ENCODE measurements around the gene LAPTM5.
"Not testable (repeated sequence)": the region's sequence is repeated elsewhere in the genome, so short reads cannot be mapped to it uniquely, and the experiment has no call there.

The LAPTM5 gene

GRCh38 chr1:30771005-30771404 lies 13.4 kb upstream of the LAPTM5 start:
- DNase-seq (ENCODE audit: low read depth in 2 of 2) = no peak

GRCh38 chr1:30770150-30770549 lies 12.6 kb upstream of the LAPTM5 start:
- no peak for DNase-seq (ENCODE audit: low read depth in 2 of 2)

- no peak for DNase-seq (ENCODE audit: low read depth in 2 of 2)
Observed at GRCh38 chr1:30768830-30769718, 11.5 kb upstream of the LAPTM5 start.

GRCh38 chr1:30768159-30768829 lies 10.7 kb upstream of the LAPTM5 start:
- DNase-seq (ENCODE audit: low read depth in 2 of 2) = no peak

- not testable (repeated sequence) for DNase-seq (ENCODE audit: low read depth in 2 of 2)
Observed at GRCh38 chr1:30766948-30767347, 9.4 kb upstream of the LAPTM5 start.

DNA sequence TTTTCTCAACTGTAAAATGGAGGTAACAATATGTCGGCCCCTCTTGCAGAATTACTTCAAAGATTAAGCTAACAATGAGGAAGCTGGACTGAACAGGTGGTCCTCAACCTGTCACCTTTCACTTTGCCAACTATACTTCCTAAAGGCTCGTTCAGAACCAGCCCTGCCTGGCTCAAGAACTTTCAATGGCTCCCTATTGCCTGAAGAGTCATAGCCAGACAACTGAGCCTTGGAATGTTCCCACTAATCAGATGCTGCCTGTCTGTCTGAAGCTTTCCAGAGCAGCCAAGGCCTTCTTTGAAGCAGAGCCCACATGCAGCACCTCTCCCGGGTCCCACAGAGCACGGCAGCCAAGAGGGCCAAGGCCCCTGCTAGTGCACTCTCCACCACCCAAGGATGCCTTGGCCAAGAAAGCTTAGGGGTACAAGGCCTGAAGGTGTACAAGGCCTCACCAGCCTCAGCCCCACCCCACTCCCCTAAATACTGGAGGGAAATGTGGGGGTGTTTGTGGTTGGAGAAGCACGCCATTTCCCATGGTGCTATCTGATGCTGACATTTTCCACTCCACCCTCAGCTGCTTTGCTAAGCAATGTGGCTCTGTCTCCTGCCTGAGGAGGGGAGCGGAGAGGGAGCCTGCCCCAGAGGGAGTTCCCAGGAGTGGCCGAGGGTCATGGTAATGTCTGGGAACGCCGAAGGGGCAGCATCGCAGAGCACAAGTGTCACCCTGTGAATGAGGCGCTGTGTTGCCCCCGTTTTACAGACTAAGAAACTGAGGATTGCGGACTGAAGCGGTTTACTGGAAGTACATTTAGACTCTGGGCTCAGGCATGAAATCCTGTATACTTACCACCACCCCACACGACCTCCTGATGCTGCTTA lies 8.2 kb upstream of the LAPTM5 start:
- DNase-seq (ENCODE audit: low read depth in 2 of 2) = no peak

DNA sequence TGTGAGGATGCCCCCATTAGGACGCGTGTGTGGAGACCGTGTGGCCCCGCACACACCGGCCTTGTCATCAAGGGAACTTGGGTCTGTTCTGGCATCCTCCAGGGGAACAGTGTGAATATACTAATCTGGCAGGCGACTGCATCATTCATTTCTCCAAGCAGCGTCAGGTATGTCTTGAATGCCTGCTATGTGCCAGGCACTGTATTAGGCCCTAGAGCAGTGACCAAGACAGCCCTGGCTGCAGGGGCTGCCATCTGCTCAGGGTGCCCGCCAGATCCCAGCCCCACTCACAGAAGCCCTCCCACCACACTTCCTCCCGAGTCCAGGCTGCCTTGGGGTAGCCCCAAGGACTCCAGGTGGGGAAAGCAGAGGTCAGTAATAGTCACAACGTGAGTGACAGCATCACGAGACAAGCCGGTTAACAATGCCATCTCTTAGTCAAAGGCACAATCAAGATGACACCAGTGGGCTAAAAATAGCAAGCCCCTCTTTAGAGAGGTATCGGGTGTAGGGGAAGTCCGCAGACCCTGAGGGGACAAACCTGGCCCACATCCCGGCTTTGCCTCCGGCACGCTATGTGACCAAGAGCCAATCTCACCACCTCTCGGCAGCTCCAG lies 7.5 kb upstream of the LAPTM5 start:
- no peak for DNase-seq (ENCODE audit: low read depth in 2 of 2)

DNA sequence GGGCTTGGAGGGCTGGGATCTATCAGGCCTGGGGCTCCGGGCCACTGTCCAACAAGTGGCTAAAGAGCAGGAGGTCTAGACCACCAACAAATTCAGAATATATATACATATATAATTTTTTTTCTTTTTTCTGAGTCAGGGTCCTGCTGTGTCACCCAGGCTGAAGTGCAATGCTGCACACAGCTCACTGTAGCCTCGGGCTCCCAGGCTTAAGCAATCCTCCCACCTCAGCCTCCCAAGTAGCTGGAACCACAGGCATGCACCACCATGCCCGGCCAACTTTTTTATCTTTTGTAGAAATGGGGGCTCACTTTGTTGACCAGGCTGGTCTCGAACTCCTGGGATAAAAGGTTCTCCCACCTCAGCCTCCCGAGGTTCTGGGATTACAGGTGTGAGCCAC lies 6.8 kb upstream of the LAPTM5 start:
- DNase-seq (ENCODE audit: low read depth in 2 of 2) = no peak

DNA sequence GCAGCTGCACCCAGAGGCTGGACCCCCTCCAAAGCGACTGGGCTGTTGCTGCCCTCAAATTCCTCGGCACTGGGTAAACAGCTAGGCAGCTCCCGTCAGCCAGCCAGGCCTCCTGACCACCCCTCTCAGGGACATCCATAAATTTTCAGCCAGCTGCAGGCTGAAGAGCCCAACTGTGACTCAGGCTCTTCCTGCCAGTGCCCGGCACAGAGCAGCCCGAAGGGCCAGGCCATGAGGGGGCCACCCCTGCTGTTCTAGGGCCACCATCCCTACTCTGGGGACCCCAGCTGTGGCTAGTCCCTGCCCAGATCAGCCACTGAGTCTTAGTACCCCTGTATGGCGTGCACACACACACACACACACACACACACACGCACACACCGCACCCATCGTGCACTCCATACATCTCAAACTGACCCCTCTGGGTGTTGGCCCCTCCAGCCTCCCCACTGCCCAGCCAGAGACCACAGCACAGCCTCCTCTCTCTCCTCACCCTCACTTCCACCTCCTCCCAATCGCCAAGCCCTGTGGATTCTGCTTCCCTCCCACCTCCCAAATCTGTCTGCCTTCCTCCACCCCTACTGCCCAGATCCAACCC lies 6.2 kb upstream of the LAPTM5 start:
- no peak for DNase-seq (ENCODE audit: low read depth in 2 of 2)

DNA sequence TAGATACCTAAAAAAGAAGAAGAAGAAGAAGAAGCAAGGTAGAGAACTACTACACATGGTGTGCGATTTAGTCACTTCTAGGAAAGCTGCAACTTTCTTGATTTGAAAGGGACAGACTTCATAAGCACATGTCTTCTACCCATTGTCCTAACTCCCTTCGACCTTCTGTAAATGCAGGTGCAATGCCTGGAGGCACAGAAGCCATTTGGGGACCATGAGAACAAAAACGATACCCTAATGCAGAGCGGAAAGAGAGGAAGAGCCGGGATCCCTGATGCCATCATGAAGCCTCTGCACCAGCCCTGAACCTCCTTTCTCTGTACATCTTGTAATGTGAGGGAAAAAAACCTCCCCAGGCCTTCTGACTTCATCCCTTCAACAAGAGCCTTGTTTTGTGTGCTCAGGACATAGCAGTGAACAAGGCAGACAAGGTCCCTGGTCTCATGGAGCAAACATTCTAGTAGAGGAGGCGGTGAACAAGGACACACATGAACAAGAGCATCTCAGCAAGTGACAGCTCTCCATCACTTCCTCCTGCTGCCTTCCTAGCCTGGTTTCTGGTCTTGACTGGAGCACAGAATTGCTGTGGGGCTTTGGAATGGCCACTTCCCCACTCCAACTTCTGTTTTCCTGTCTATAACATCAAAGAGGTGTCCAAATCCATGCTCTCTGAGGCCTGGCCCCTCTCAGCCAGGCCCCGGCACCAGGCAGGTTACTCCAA lies 5.5 kb upstream of the LAPTM5 start:
- DNase-seq (ENCODE audit: low read depth in 2 of 2) = no peak

- no peak for DNase-seq (ENCODE audit: low read depth in 2 of 2)
Observed at GRCh38 chr1:30762152-30762929, 4.8 kb upstream of the LAPTM5 start.

- DNase-seq (ENCODE audit: low read depth in 2 of 2) = no peak
Observed at GRCh38 chr1:30761381-30762151, 4.0 kb upstream of the LAPTM5 start.

GRCh38 chr1:30760596-30761324 lies 3.2 kb upstream of the LAPTM5 start:
- DNase-seq (ENCODE audit: low read depth in 2 of 2) = no peak

GRCh38 chr1:30759718-30760281 lies 2.2 kb upstream of the LAPTM5 start:
- DNase-seq (ENCODE audit: low read depth in 2 of 2) = no peak

GRCh38 chr1:30758785-30759380 lies 1.3 kb upstream of the LAPTM5 start:
- DNase-seq (ENCODE audit: low read depth in 2 of 2) = no peak

DNA sequence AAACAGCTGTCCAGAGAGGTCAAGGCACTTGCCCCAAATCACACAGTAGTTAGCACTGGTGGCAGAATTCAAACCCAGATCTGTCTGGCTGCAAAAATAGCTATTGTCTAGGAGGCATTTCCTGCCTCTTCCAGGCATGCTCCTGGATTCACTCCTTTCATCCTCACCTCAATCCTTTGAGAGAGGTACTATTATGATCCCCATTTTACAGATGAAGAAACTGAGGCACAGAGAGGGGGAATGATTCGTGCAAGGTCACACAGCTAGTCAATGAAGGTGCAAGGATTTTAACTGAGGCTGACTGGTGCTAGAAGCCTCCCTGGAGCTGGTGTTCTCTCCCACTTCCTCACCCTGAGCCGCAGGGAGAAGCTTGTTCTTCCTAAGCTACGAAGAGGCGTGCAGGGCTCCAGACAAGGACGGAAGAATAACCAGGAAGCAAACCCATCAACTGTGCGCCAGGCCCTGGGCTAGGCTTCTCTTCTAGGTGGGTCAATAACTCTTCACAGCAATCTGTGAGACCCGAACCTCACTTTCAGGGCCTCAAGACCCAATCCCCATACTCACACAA lies 631 bp upstream of the LAPTM5 start:
- no peak for DNase-seq (ENCODE audit: low read depth in 2 of 2)

Data from stimulated activated CD4-positive, alpha-beta T cell treated with anti-CD3 and anti-CD28 coated beads, Interleukin-15, amount 100 ng/mL, for 48 hours (primary cell).